HCT116 (cell line): ENCODE measurements around the gene UNKL. TPM values are rescaled to one million over a fixed set of nuclear protein-coding genes. Genes with fewer than 3 reads are reported as not detected.

Experiments used
- ATAC-seq: fragments of 200-7000 bp; cut with Tn5 transposase; 2 replicates; pipeline ENCODE4 v1.9.1; 2020; ENCODE audit warnings: mild to moderate bottlenecking, moderate library complexity
- BruUV-seq: library from RNA; stranded (reverse); fragments of 400-500 nt; replicated peaks from 2 replicates; lab custom pipeline; 2021; lab: Mats Ljungman, UMichigan
- CTCF ChIA-PET: fragments of 300-600 bp; sonication (Branson Sonifier 250); formaldehyde crosslinking; loops from one replicate; lab custom pipeline; 2021; ENCODE audit warnings: antibody characterized with exemption; lab: Charles Lee
- POLR2A ChIA-PET: fragments of 300-600, 350-600 bp; sonication (Branson Sonifier 250); formaldehyde crosslinking; loops from one replicate; lab custom pipeline; 2021; ENCODE audit warnings: antibody characterized with exemption; lab: Charles Lee
- RAD21 ChIA-PET, 2 experiments: fragments of 300-600 bp; sonication (Branson Sonifier 250); formaldehyde crosslinking; loops; one replicate each; lab custom pipeline; 2023; ENCODE audit warnings: low total read pairs in 2 of 2; ENCODE audit not compliant: uncharacterized antibody in 2 of 2, unreplicated experiment in 2 of 2, low non-redundant PET in 1 of 2; lab: Charles Lee
- DNase-seq: peaks from one replicate; pipeline ENCODE4 v3.0.0-alpha.2; 2010; ENCODE audit warnings: low read depth, low spot score
- H2AFZ ChIP-seq: fragments of 200-600 bp; shearing (Covaris generic), sonication (generic); 2 replicates; pipeline ENCODE4 v1.6.1; 2017; ENCODE audit warnings: low read depth, mixed run types, mixed read lengths, antibody characterized with exemption, low read length; ENCODE audit not compliant: poor library complexity, severe bottlenecking
- H3K27ac ChIP-seq: 2 replicates; pipeline ENCODE4 v1.5.1; 2012; ENCODE audit warnings: low read depth, low read length
- H3K27me3 ChIP-seq: fragments of 200-600 bp; sonication (generic); 2 replicates; pipeline ENCODE4 v1.6.1; 2016; ENCODE audit warnings: mixed run types, low read length, mixed read lengths; ENCODE audit not compliant: insufficient read depth
- H3K36me3 ChIP-seq, 2 experiments: fragments of 200-500 bp in 1 of 2; fragments of 200-600 bp in 1 of 2; sonication (Bioruptor generic) in 1 of 2; sonication (generic) in 1 of 2; 2 replicates each; pipeline versions ENCODE4 v1.5.1 to v1.6.1; 2014 to 2016; ENCODE audit warnings: low read length in 2 of 2, inconsistent platforms in 1 of 2, mixed read lengths in 1 of 2, mixed run types in 1 of 2; ENCODE audit not compliant: insufficient read depth in 2 of 2, control insufficient read depth in 1 of 2
- H3K4me1 ChIP-seq, 2 experiments: fragments of 200-600 bp in 1 of 2; sonication (generic) in 1 of 2; 2 replicates each; pipeline versions ENCODE4 v1.5.1 to v1.6.1; 2012 to 2017; ENCODE audit warnings: low read length in 2 of 2, inconsistent platforms in 1 of 2, mild to moderate bottlenecking in 1 of 2, mixed read lengths in 1 of 2, mixed run types in 1 of 2, moderate library complexity in 1 of 2; ENCODE audit not compliant: insufficient read depth in 2 of 2, control insufficient read depth in 1 of 2
- H3K4me2 ChIP-seq: fragments of 200-600 bp; sonication (generic); 2 replicates; pipeline ENCODE4 v1.6.1; 2017; ENCODE audit warnings: mixed run types, low read length, mixed read lengths
- H3K4me3 ChIP-seq, 2 experiments: fragments of 200-600 bp in 1 of 2; sonication (generic) in 1 of 2; replicated peaks in 1 of 2; 2 replicates each; pipeline ENCODE4 v1.5.1; 2011 to 2016; ENCODE audit warnings: low read length in 2 of 2, control low read depth in 1 of 2, low read depth in 1 of 2, mild to moderate bottlenecking in 1 of 2, mixed read lengths in 1 of 2, mixed run types in 1 of 2
- H3K79me2 ChIP-seq: fragments of 200-600 bp; sonication (generic); 2 replicates; pipeline ENCODE4 v1.6.1; 2017; ENCODE audit warnings: mild to moderate bottlenecking, mixed run types, low read length, moderate library complexity, mixed read lengths; ENCODE audit not compliant: insufficient read depth
- H3K9ac ChIP-seq: fragments of 200-600 bp; sonication (generic); 2 replicates; pipeline ENCODE4 v1.6.1; 2016; ENCODE audit warnings: low read length, mixed read lengths
- H3K9me2 ChIP-seq: fragments of 200-600 bp; sonication (generic), shearing (Covaris generic); 2 replicates; pipeline ENCODE4 v1.6.1; 2017; ENCODE audit warnings: mixed run types, mild to moderate bottlenecking, moderate library complexity; ENCODE audit not compliant: insufficient read depth
- H3K9me3 ChIP-seq, 2 experiments: fragments of 200-500 bp in 1 of 2; fragments of 200-600 bp in 1 of 2; sonication (Bioruptor generic) in 1 of 2; sonication (generic) in 1 of 2; 2 replicates each; pipeline ENCODE4 v1.6.1; 2014 to 2017; ENCODE audit warnings: low read length in 2 of 2, mixed read lengths in 2 of 2, inconsistent platforms in 1 of 2, low read depth in 1 of 2, mild to moderate bottlenecking in 1 of 2, mixed run types in 1 of 2, moderate library complexity in 1 of 2; ENCODE audit not compliant: control insufficient read depth in 1 of 2, insufficient read depth in 1 of 2
- H4K20me1 ChIP-seq: fragments of 200-600 bp; sonication (generic), shearing (Covaris generic); 2 replicates; pipeline ENCODE4 v1.6.1; 2017; ENCODE audit warnings: mixed run types, mild to moderate bottlenecking, moderate library complexity; ENCODE audit not compliant: insufficient read depth
- POLR2AphosphoS5 ChIP-seq: IDR thresholded peaks from 2 replicates; pipeline ENCODE4 v1.6.1; 2011; ENCODE audit warnings: mild to moderate bottlenecking, low read depth, low read length, moderate library complexity
- ZFX ChIP-seq: fragments of 450-650 bp; IDR thresholded peaks from 2 replicates; pipeline ENCODE4 v1.6.1; 2017
- intact Hi-C: fragments of 100-400 bp; cut with micrococcal nuclease; formaldehyde crosslinking; loops from 2 replicates; pipeline ENCODE4 v1.10.0; 2022
- total RNA-seq: library from RNA; stranded (reverse); gene quantifications from one replicate; pipeline ENCODE4 v1.2.1, GENCODE V29; 2021; ENCODE audit not compliant: unreplicated experiment
- TF ChIP-seq, protein P1 (sequence below): IDR thresholded peaks from 2 replicates; pipeline ENCODE4 v1.6.1; 2011; ENCODE audit warnings: mild to moderate bottlenecking, low read length, moderate library complexity; ENCODE audit not compliant: insufficient replicate concordance; ENCODE audit errors: extremely low read depth

The UNKL gene
- total RNA-seq, 1 experiment from 2014 or later = 24.9 TPM

DNA sequence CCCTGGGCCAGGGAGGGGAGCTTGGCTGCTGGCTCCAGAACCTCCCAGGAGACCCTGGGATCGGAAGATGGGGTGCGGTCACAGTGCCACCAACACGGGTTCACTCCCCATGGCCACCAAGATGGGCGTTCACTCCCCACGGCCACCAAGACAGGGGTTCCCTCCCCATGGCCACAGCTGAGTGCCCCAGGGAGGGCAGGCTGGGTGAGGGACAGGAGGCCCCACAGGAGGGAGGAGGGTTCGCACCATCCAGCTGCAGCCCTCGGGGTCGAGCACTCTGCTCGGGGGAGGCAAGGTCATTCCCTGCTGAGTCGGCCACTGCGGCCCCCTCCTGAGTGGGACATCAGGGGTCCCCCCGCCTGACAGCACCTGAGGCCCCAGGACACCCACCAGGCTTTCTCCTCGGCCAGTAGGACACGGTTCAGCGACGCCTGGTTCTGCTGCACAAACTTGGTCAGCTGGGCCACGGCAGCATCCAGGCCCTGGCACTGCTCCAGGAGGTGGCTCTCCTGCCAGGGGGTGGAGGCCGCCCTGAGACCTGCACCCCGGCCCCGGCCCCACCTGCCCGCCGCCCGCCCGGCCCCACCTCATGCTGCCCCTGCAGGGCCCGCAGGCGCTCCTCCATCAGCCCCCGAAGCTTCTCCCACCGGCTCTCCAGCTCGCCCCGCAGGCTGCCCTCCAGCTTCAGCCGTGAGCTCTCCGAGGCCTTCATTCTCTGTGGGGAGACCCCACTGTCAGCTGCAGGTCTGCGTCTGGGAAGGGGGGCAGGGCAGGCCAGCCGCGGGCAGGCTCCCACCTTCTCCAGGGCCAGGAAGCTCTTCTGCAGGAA, 23.9 kb upstream of the UNKL start:
- BruUV-seq = no TSS peak
- no peaks in the 10 kb centered on the region for H3K36me3 ChIP-seq
- RAD21 ChIA-PET = no interaction called here
- no peak for TF ChIP-seq POLR2AphosphoS5
- TF ChIP-seq, protein P1, sequence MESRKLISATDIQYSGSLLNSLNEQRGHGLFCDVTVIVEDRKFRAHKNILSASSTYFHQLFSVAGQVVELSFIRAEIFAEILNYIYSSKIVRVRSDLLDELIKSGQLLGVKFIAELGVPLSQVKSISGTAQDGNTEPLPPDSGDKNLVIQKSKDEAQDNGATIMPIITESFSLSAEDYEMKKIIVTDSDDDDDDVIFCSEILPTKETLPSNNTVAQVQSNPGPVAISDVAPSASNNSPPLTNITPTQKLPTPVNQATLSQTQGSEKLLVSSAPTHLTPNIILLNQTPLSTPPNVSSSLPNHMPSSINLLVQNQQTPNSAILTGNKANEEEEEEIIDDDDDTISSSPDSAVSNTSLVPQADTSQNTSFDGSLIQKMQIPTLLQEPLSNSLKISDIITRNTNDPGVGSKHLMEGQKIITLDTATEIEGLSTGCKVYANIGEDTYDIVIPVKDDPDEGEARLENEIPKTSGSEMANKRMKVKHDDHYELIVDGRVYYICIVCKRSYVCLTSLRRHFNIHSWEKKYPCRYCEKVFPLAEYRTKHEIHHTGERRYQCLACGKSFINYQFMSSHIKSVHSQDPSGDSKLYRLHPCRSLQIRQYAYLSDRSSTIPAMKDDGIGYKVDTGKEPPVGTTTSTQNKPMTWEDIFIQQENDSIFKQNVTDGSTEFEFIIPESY = no peak
- no peak for TF ChIP-seq ZFX
- POLR2A ChIA-PET = no interaction called here
- H3K9me3 ChIP-seq = no peaks in the 10 kb centered on the region
- no peak overlapping the region for H3K4me3 ChIP-seq
- H3K4me2 ChIP-seq = no peak overlapping the region
- DNase-seq (no peak), ATAC-seq (no peak)
- no peak overlapping the region for H3K27ac ChIP-seq
- H2AFZ ChIP-seq = no peak overlapping the region
- no peaks in the 10 kb centered on the region for H3K9me2 ChIP-seq
- H3K27me3 ChIP-seq = no peaks in the 10 kb centered on the region
- intact Hi-C loops = no loop called here
- no peaks in the 10 kb centered on the region for H3K4me1 ChIP-seq
- no peaks in the 10 kb centered on the region for H4K20me1 ChIP-seq
- H3K79me2 ChIP-seq = no peaks in the 10 kb centered on the region
- no peak overlapping the region for H3K9ac ChIP-seq
- CTCF ChIA-PET = no interaction called here

DNA sequence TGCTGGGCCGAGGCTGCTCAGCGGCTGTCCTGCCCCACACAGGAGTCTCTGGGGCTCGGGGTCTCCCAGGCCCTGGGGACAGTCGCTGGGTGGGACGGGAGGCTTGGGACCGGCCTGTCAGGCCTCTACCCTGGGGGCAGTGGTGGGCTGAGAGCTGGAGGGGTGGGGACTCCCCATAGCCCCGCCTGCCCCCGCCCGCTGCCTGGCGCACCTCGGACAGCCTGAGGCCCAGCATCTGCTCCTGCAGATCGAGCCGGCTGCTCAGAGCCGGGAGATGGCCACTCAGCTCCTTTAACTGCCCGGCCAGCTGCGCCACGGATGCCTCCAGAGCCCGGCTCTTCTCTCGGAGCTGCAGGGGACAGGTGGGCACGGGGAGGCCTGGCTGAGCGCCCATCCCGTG, 23.1 kb upstream of the UNKL start:
- Histone ChIP-seq H3K79me2 (no peaks in the 10 kb centered on the region), H3K9me3 (no peaks in the 10 kb centered on the region), H3K27me3 (no peaks in the 10 kb centered on the region), H4K20me1 (no peaks in the 10 kb centered on the region), H3K9me2 (no peaks in the 10 kb centered on the region), H3K36me3 (no peaks in the 10 kb centered on the region), H2AFZ (no peak overlapping the region), H3K4me2 (no peak overlapping the region), H3K27ac (no peak overlapping the region), H3K4me1 (no peaks in the 10 kb centered on the region), H3K4me3 (no peak overlapping the region), H3K9ac (no peak overlapping the region)
- RAD21 ChIA-PET = no interaction called here
- no peak for DNase-seq
- intact Hi-C loops = no loop called here
- POLR2A ChIA-PET = no interaction called here
- BruUV-seq = no TSS peak
- ATAC-seq = no peak
- TF ChIP-seq POLR2AphosphoS5 = no peak
- CTCF ChIA-PET = no interaction called here
